A172 (cell line): ENCODE data around the gene CPLX3. TPM values are rescaled to one million over a fixed set of nuclear protein-coding genes. Genes with fewer than 3 reads are reported as not detected.
A peak's percentile ranks its signal among the peaks of the same experiment; 100 is the strongest.

Source experiments
- DNase-seq: peaks from one replicate; pipeline ENCODE4 v3.0.0-alpha.2; 2015; ENCODE audit warnings: low spot score
- total RNA-seq: library from RNA; depleted of rRNA; stranded (reverse); fragments of >200 nt; shearing (Covaris generic); gene quantifications from 2 replicates; pipeline ENCODE4 v1.2.3, GENCODE V29; 2014

The CPLX3 gene
- total RNA-seq, 1 experiment from 2014 or later = not detected

GRCh38 chr15:74788042-74788682 is 38.3 kb upstream of the CPLX3 start:
- DNase-seq = no peak

GRCh38 chr15:74788683-74789151 is 37.7 kb upstream of the CPLX3 start:
- DNase-seq = no peak

GRCh38 chr15:74789171-74789631 is 37.2 kb upstream of the CPLX3 start:
- DNase-seq = no peak

- DNase-seq = no peak
Observed at GRCh38 chr15:74789741-74790079, 36.7 kb upstream of the CPLX3 start.

GRCh38 chr15:74790080-74790916 is 36.1 kb upstream of the CPLX3 start:
- DNase-seq = peak; percentile 72

- no peak for DNase-seq
Observed at GRCh38 chr15:74791007-74791406, 35.4 kb upstream of the CPLX3 start.

- DNase-seq = no peak
Observed at GRCh38 chr15:74791667-74792066, 34.8 kb upstream of the CPLX3 start.

GRCh38 chr15:74792227-74793016 is 34.0 kb upstream of the CPLX3 start:
- DNase-seq = no peak

- no peak for DNase-seq
Observed at GRCh38 chr15:74793135-74794028, 33.0 kb upstream of the CPLX3 start.

- no peak for DNase-seq
Observed at GRCh38 chr15:74794248-74794969, 32.0 kb upstream of the CPLX3 start.

GRCh38 chr15:74794970-74795349 is 31.5 kb upstream of the CPLX3 start:
- no peak for DNase-seq

- no peak for DNase-seq
Observed at GRCh38 chr15:74795966-74796625, 30.3 kb upstream of the CPLX3 start.

- no peak for DNase-seq
Observed at GRCh38 chr15:74798388-74799254, 27.8 kb upstream of the CPLX3 start.

- DNase-seq = no peak
Observed at GRCh38 chr15:74799255-74799855, 27.1 kb upstream of the CPLX3 start.

- DNase-seq = peak; percentile 87
Observed at GRCh38 chr15:74799856-74800558, 26.4 kb upstream of the CPLX3 start.

- no peak for DNase-seq
Observed at GRCh38 chr15:74800559-74801094, 25.8 kb upstream of the CPLX3 start.

GRCh38 chr15:74801311-74801997 is 25.0 kb upstream of the CPLX3 start:
- no peak for DNase-seq
